Vagina (tissue), 2 donors: Measurements from ENCODE around the gene ARFGAP3. TPM values are rescaled to one million over a fixed set of nuclear protein-coding genes. Genes with fewer than 3 reads are reported as not detected.

Source experiments
- DNase-seq, 2 donors: peaks; one replicate each; pipeline ENCODE4 v3.0.0-alpha.2; 2017; ENCODE audit errors: extremely low spot score in 2 of 2
- H3K27ac ChIP-seq: fragments of 200-600 bp; sonication (generic); one replicate; pipeline ENCODE4 v1.5.1; 2019
- H3K27me3 ChIP-seq: fragments of 200-600 bp; sonication (generic); one replicate; pipeline ENCODE4 v1.5.1; 2019
- H3K36me3 ChIP-seq, 2 donors: fragments of 200-600 bp; sonication (generic); one replicate each; pipeline ENCODE4 v1.5.1; 2017 to 2019
- H3K4me1 ChIP-seq: fragments of 200-600 bp; sonication (generic); one replicate; pipeline ENCODE4 v1.5.1; 2019
- H3K4me3 ChIP-seq, 2 donors: fragments of 200-600 bp; sonication (generic); 1 replicate in 1 of 2; 2 replicates in 1 of 2; pipeline ENCODE4 v1.5.1; 2016 to 2019
- H3K9me3 ChIP-seq: fragments of 200-600 bp; sonication (generic); one replicate; pipeline ENCODE4 v1.5.1; 2019
- POLR2A ChIP-seq, 2 donors: fragments of 450-650 bp; IDR thresholded peaks; one replicate each; pipeline ENCODE4 v1.6.1; 2017; ENCODE audit warnings: antibody characterized with exemption in 2 of 2, mild to moderate bottlenecking in 2 of 2, moderate library complexity in 2 of 2
- POLR2AphosphoS5 ChIP-seq, 2 donors: sonication (generic); formaldehyde crosslinking; IDR thresholded peaks; one replicate each; pipeline ENCODE4 v1.9.0; 2017; ENCODE audit warnings: antibody characterized with exemption in 2 of 2, mild to moderate bottlenecking in 2 of 2, low read depth in 1 of 2; ENCODE audit not compliant: insufficient read depth in 1 of 2
- intact Hi-C: fragments of 100-400 bp; cut with DNase I; formaldehyde crosslinking; loops from one replicate; pipeline ENCODE4 v1.15.1; 2023
- total RNA-seq: library from RNA; depleted of rRNA; stranded (reverse); fragments of >200 nt; gene quantifications from one replicate; pipeline ENCODE4 v1.2.3, GENCODE V29; 2016
- TF ChIP-seq, protein P1 (sequence below), 3 experiments: fragments of 450-650 bp in 2 of 3; fragments of 200-600 bp in 1 of 3; sonication (generic) in 1 of 3; IDR thresholded peaks; one replicate each; pipeline ENCODE4 v1.5.1; 2017 to 2019; ENCODE audit warnings: antibody characterized with exemption in 3 of 3, mild to moderate bottlenecking in 2 of 3, moderate library complexity in 2 of 3

The ARFGAP3 gene
- total RNA-seq, 1 donor from 2014 or later, result 28.0 TPM

DNA sequence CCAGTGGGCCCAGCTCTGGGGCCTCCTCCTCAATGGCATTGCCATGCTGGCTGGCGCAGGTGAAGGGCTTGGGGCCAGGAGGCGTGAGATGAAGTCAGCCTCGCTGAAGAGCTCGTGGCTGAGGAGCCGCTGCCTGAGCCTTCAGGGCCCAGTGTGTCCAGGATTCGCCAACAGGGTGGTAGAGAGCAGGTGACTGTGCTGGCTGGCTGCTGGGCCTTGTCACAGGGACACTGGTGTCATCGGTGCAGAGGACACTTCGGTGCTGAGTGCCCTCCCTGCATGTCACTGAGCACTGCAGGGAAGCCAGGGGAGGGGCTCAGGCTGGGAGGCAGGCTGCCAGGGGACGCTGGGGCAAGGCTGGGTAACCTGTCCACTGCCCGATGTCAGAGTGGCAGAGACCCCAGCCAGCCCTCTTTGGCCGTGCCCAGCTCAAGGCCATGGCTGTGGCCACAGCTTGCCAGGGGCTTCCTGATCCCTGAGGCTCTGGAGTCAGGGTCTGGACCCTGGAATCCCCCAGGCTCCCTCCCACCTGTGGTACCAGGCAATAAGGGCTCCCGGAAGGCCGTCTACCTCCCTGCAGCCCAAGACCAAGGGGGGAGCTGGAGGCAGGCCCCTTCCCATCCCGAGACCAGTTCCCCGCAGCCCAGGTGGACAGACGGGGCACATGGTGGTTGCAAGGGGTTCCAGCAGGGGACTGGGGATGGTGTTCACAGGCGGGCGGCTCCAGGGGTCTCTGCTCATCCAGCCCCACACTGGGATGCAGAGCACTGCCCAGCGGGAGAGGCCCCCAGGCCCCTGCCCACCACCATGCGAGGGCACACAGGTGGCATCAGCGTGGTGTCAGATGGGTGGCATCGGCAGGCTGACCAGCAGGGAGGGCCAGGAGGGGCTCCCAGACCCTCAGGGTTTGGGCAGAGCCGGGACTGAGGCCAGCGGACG is 63.9 kb downstream of the ARFGAP3 start:
- no peak overlapping the region for H3K4me3 ChIP-seq
- TF ChIP-seq POLR2A (IDR thresholded peaks at IDR 0.05), result no peak
- no peak for TF ChIP-seq POLR2AphosphoS5 (IDR thresholded peaks at IDR 0.05; ENCODE audit: insufficient read depth in 1 of 2, low read depth in 1 of 2)
- TF ChIP-seq, protein P1, sequence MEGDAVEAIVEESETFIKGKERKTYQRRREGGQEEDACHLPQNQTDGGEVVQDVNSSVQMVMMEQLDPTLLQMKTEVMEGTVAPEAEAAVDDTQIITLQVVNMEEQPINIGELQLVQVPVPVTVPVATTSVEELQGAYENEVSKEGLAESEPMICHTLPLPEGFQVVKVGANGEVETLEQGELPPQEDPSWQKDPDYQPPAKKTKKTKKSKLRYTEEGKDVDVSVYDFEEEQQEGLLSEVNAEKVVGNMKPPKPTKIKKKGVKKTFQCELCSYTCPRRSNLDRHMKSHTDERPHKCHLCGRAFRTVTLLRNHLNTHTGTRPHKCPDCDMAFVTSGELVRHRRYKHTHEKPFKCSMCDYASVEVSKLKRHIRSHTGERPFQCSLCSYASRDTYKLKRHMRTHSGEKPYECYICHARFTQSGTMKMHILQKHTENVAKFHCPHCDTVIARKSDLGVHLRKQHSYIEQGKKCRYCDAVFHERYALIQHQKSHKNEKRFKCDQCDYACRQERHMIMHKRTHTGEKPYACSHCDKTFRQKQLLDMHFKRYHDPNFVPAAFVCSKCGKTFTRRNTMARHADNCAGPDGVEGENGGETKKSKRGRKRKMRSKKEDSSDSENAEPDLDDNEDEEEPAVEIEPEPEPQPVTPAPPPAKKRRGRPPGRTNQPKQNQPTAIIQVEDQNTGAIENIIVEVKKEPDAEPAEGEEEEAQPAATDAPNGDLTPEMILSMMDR (IDR thresholded peaks at IDR 0.05), result no peak
- no peaks in the 10 kb centered on the region for H3K27me3 ChIP-seq
- intact Hi-C loops, result no loop called here
- no peak overlapping the region for H3K27ac ChIP-seq
- no peaks in the 10 kb centered on the region for H3K9me3 ChIP-seq
- H3K36me3 ChIP-seq, result no peaks in the 10 kb centered on the region
- no peak for DNase-seq
- peaks cover 17% of the 10 kb centered on the region for H3K4me1 ChIP-seq

DNA sequence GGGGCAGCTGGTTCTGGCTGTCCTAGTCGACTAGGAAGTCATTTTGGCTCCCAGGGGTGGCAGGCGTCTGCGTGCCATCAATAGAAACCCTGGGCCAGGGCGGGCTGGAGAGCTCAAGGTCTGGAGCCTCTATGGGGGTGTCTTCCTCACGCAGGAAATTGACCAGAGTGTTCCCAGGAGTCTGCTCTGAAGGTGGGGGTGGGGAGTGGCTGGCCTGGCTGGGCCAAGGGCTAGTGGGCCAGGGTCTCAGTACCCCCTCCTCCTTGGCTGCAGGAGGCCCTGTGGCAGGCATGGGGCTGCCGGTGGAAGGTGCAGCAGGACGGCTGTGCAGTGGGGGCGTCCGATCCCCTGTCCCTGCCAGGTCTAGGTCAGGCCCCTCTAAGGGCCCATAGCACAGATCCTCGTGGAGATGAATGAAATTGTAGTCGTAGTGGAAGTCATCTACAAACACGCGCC is 64.6 kb downstream of the ARFGAP3 start:
- intact Hi-C loops, result no loop called here
- H3K27me3 ChIP-seq, result no peaks in the 10 kb centered on the region
- no peak for TF ChIP-seq POLR2A (IDR thresholded peaks at IDR 0.05)
- TF ChIP-seq POLR2AphosphoS5 (IDR thresholded peaks at IDR 0.05; ENCODE audit: insufficient read depth in 1 of 2, low read depth in 1 of 2), result no peak
- TF ChIP-seq, protein P1 (IDR thresholded peaks at IDR 0.05), result no peak
- no peaks in the 10 kb centered on the region for H3K9me3 ChIP-seq
- peaks cover 17% of the 10 kb centered on the region for H3K4me1 ChIP-seq
- no peak for DNase-seq
- H3K4me3 ChIP-seq, result no peak overlapping the region
- peak overlapping the region; percentile 61 for H3K27ac ChIP-seq
- H3K36me3 ChIP-seq, result no peaks in the 10 kb centered on the region

DNA sequence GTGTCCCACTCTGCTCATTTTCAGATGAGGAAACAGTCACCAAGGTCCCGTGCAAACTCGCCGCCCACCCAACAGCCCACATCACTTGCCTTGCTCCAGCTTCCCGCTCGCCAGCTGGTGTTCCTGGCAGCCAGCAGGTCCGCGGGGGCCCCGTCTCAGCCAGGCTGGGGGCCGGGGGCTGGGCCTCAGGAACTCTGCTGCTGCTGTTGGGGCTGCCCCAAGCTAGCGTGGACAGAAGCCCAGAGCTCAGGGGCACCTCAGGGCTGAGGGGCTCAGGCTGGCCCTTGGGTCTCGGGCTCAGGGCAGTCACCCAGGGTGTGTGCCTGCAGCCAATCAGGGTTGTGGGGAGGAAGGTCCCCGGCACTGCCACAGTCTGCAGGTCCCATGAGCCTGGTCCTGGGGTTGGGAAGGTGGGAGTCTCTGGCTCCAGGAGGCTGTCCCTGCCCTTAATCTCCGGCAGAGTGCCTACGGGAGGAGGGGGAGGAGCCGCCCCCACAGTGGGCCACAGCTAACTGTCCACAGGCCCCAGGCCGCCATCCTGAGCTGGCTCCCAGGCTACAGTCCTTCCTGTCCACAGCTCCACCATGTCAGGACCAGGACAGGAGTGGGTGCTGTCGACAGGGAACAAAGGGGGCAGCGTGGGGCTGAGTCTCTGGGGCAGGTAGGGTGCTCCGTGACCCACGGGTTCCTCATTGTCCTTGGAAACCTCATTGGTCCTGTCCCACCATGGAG is 65.2 kb downstream of the ARFGAP3 start:
- TF ChIP-seq, protein P1 (IDR thresholded peaks at IDR 0.05), result no peak
- TF ChIP-seq POLR2A (IDR thresholded peaks at IDR 0.05) (no peak), POLR2AphosphoS5 (IDR thresholded peaks at IDR 0.05; ENCODE audit: insufficient read depth in 1 of 2, low read depth in 1 of 2) (no peak)
- no peak for DNase-seq
- H3K4me3 ChIP-seq, result no peak overlapping the region
- intact Hi-C loops, result no loop called here
- peaks cover 17% of the 10 kb centered on the region for H3K4me1 ChIP-seq
- H3K27me3 ChIP-seq, result no peaks in the 10 kb centered on the region
- H3K27ac ChIP-seq, result peak overlapping the region; percentile 61
- H3K9me3 ChIP-seq, result no peaks in the 10 kb centered on the region
- no peaks in the 10 kb centered on the region for H3K36me3 ChIP-seq

DNA sequence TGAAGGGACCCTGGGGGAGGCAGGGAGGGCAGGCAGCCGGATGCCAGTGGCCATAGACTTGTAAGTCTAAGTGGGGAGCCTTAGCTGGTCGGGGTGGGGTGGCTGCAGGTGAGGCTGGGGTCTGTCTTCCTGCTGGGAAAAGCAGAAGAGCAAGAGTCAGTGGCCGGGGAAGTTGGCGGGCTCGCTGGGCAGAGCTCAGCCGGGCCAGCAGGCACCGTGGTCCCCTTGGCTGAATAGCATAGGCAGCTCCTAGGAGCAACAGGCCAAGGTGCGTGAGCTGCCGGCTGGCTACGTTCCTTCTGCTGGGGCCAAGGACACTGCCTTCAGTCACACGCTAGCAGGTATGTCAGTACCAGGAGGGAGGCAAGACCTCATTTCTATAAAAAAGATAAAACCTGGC is 68.6 kb downstream of the ARFGAP3 start:
- TF ChIP-seq, protein P1 (IDR thresholded peaks at IDR 0.05), result no peak
- TF ChIP-seq POLR2AphosphoS5 (IDR thresholded peaks at IDR 0.05; ENCODE audit: insufficient read depth in 1 of 2, low read depth in 1 of 2) (no peak), POLR2A (IDR thresholded peaks at IDR 0.05) (no peak)
- no peak overlapping the region for H3K27ac ChIP-seq
- H3K9me3 ChIP-seq, result no peaks in the 10 kb centered on the region
- no peaks in the 10 kb centered on the region for H3K27me3 ChIP-seq
- H3K36me3 ChIP-seq, result no peaks in the 10 kb centered on the region
- DNase-seq, result no peak
- intact Hi-C loops, result no loop called here
- peaks cover 17% of the 10 kb centered on the region for H3K4me1 ChIP-seq
- H3K4me3 ChIP-seq, result no peak overlapping the region
